ENCODE data around the gene CES4A.

CES4A gene

DNA sequence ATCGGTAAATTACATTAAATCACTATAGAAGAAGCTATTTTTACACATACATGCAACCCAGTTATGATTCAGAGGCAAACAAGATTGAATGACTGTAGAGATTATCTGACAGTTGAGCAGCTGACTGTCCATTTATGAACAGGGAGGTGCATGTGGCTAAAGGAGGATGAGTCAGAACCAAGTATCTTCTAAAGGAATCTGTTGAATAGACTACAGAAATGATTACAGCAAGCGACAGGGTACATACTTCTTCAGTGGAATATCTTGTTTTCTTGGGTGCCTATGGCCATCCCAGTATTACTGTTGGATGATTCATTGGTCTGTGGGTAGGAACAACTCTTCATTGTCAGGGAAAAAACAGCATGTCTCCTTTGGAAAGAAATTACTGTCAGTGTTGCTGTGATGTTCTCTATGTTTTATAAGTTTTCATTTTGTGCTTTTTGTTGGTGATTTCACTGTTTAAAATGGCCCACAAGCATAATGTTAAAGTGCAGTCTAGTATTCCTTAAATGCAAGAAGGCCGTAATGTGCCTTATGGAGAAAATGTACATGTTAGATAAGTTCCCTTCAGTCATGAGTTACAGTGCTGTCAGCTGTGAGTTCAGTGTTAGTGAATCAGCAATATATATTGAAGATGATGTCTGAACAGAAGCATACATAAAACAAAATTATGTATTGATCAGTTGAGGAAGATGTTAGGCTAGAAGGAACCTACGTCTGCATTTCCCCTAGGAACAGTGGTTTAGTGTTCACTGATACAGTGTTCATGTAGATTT is 67.5 kb downstream of the CES4A start:
- H3K27ac ChIP-seq: no peak overlapping the region
- no peak for TF ChIP-seq ZFX (IDR thresholded peaks at IDR 0.05; ENCODE audit: borderline replicate concordance)
- TF ChIP-seq, protein P1, sequence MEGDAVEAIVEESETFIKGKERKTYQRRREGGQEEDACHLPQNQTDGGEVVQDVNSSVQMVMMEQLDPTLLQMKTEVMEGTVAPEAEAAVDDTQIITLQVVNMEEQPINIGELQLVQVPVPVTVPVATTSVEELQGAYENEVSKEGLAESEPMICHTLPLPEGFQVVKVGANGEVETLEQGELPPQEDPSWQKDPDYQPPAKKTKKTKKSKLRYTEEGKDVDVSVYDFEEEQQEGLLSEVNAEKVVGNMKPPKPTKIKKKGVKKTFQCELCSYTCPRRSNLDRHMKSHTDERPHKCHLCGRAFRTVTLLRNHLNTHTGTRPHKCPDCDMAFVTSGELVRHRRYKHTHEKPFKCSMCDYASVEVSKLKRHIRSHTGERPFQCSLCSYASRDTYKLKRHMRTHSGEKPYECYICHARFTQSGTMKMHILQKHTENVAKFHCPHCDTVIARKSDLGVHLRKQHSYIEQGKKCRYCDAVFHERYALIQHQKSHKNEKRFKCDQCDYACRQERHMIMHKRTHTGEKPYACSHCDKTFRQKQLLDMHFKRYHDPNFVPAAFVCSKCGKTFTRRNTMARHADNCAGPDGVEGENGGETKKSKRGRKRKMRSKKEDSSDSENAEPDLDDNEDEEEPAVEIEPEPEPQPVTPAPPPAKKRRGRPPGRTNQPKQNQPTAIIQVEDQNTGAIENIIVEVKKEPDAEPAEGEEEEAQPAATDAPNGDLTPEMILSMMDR (IDR thresholded peaks at IDR 0.05): no peak
